CD14-positive monocyte (primary cell): ENCODE data around the gene CCDC107. TPM values are rescaled to one million over a fixed set of nuclear protein-coding genes. Genes with fewer than 3 reads are reported as not detected.
A peak's percentile ranks its signal among the peaks of the same experiment; 100 is the strongest.

Source experiments
- DNase-seq, 3 donors: peaks; one replicate each; pipeline ENCODE4 v3.0.0-alpha.2; 2011 to 2022
- H2AFZ ChIP-seq: 2 replicates; pipeline ENCODE4 v1.6.0; 2012; ENCODE audit warnings: mild to moderate bottlenecking, low read depth, low read length, inconsistent platforms; ENCODE audit not compliant: insufficient read depth, poor library complexity, severe bottlenecking
- H3K27ac ChIP-seq, 2 donors: 1 replicate in 1 of 2; 2 replicates in 1 of 2; pipeline ENCODE4 v1.5.1; 2012 to 2013; ENCODE audit warnings: low read length in 2 of 2, control low read depth in 1 of 2, inconsistent platforms in 1 of 2, low read depth in 1 of 2, mild to moderate bottlenecking in 1 of 2
- H3K27me3 ChIP-seq, 2 donors: one replicate each; pipeline versions ENCODE4 v1.6.0 to v1.6.1; 2011 to 2013; ENCODE audit warnings: low read length in 2 of 2; ENCODE audit not compliant: control insufficient read depth in 2 of 2, insufficient read depth in 2 of 2
- H3K36me3 ChIP-seq, 2 donors: replicated peaks in 1 of 2; 1 replicate in 1 of 2; 2 replicates in 1 of 2; pipeline versions ENCODE4 v1.5.1 to v1.6.1; 2012 to 2013; ENCODE audit warnings: low read length in 2 of 2, control low read depth in 1 of 2, inconsistent platforms in 1 of 2, mild to moderate bottlenecking in 1 of 2; ENCODE audit not compliant: insufficient read depth in 2 of 2, control insufficient read depth in 1 of 2
- H3K4me1 ChIP-seq, 2 donors: 1 replicate in 1 of 2; 2 replicates in 1 of 2; pipeline versions ENCODE4 v1.5.1 to v1.6.1; 2012 to 2013; ENCODE audit warnings: low read length in 2 of 2, control low read depth in 1 of 2, inconsistent platforms in 1 of 2, mild to moderate bottlenecking in 1 of 2, moderate library complexity in 1 of 2; ENCODE audit not compliant: insufficient read depth in 2 of 2, control insufficient read depth in 1 of 2
- H3K4me2 ChIP-seq: replicated peaks from 2 replicates; pipeline ENCODE3; 2012; ENCODE audit warnings: low read length, moderate library complexity, mild to moderate bottlenecking; ENCODE audit not compliant: poor library complexity, severe bottlenecking; ENCODE audit errors: extremely low read depth
- H3K4me3 ChIP-seq, 3 experiments: fragments of 200-600 bp in 1 of 3; sonication (generic) in 1 of 3; replicated peaks in 1 of 3; 1 replicate in 2 of 3; 2 replicates in 1 of 3; pipeline ENCODE4 v1.5.1; 2011 to 2013; ENCODE audit warnings: low read length in 3 of 3, mild to moderate bottlenecking in 3 of 3, control low read depth in 2 of 3, low read depth in 2 of 3, inconsistent platforms in 1 of 3, moderate library complexity in 1 of 3
- H3K79me2 ChIP-seq: 2 replicates; pipeline ENCODE4 v1.6.0; 2012; ENCODE audit warnings: mild to moderate bottlenecking, control low read depth, inconsistent platforms, low read length, moderate library complexity; ENCODE audit not compliant: insufficient read depth
- H3K9ac ChIP-seq: 2 replicates; pipeline ENCODE4 v1.6.0; 2017; ENCODE audit warnings: low read length, mild to moderate bottlenecking; ENCODE audit not compliant: insufficient read depth, poor library complexity, severe bottlenecking
- H3K9me3 ChIP-seq, 2 donors: replicated peaks in 1 of 2; 1 replicate in 1 of 2; 2 replicates in 1 of 2; pipeline versions ENCODE4 v1.5.1 to v1.6.1; 2012 to 2013; ENCODE audit warnings: low read length in 2 of 2, control low read depth in 1 of 2; ENCODE audit not compliant: control insufficient read depth in 1 of 2, insufficient read depth in 1 of 2
- H4K20me1 ChIP-seq: 2 replicates; pipeline ENCODE4 v1.6.0; 2012; ENCODE audit warnings: mild to moderate bottlenecking, low read length, control low read depth, moderate library complexity; ENCODE audit not compliant: insufficient read depth
- H3K27ac Mint-ChIP-seq, 7 donors: one replicate each; pipeline ENCODE4 v1.8.0; 2020; ENCODE audit warnings: mild to moderate bottlenecking in 7 of 7, mixed read lengths in 7 of 7, moderate library complexity in 6 of 7, inconsistent platforms in 2 of 7
- H3K27me3 Mint-ChIP-seq, 3 donors: one replicate each; pipeline ENCODE4 v1.8.0; 2021 to 2022; ENCODE audit warnings: low read depth in 3 of 3, mild to moderate bottlenecking in 3 of 3, mixed read lengths in 3 of 3, moderate library complexity in 3 of 3, inconsistent platforms in 1 of 3
- H3K36me3 Mint-ChIP-seq, 2 donors: one replicate each; pipeline ENCODE4 v1.8.0; 2020; ENCODE audit warnings: mixed read lengths in 2 of 2, inconsistent platforms in 1 of 2, mild to moderate bottlenecking in 1 of 2
- H3K4me1 Mint-ChIP-seq: one replicate; pipeline ENCODE4 v1.8.0; 2020; ENCODE audit warnings: mild to moderate bottlenecking, mixed read lengths
- H3K4me3 Mint-ChIP-seq, 2 donors: one replicate each; pipeline ENCODE4 v1.8.0; 2020; ENCODE audit warnings: mild to moderate bottlenecking in 2 of 2, mixed read lengths in 2 of 2, moderate library complexity in 1 of 2
- H3K9me3 Mint-ChIP-seq, 7 donors: one replicate each; pipeline ENCODE4 v1.8.0; 2020 to 2022; ENCODE audit warnings: mixed read lengths in 7 of 7, mild to moderate bottlenecking in 6 of 7, moderate library complexity in 6 of 7, inconsistent platforms in 2 of 7
- CTCF ChIP-seq: fragments of 200-600 bp; IDR thresholded peaks from one replicate; pipeline ENCODE4 v1.8.0; 2022; ENCODE audit warnings: antibody characterized with exemption, mild to moderate bottlenecking
- WGBS: methylation state at CpG from one replicate; pipeline ENCODE4 v1.1.5; 2013; ENCODE audit warnings: missing lambda C conversion rate; ENCODE audit not compliant: insufficient coverage; 5-methylcytosine and 5-hydroxymethylcytosine counted together
- intact Hi-C, 2 donors: fragments of 100-400 bp; cut with micrococcal nuclease; formaldehyde crosslinking; loops; one replicate each; pipeline versions ENCODE4 v1.15.0 to v1.15.1; 2023
- polyA plus RNA-seq, 3 donors: library from polyadenylated mRNA; depleted of rRNA in 1 of 3; unstranded in 2 of 3; stranded (reverse) in 1 of 3; fragments of 300-500 nt in 2 of 3; fragments of >200 nt in 1 of 3; fragmentation: Illumina TruSeq in 2 of 3; gene quantifications; 1 replicate in 2 of 3; 2 replicates in 1 of 3; pipeline ENCODE4 v1.2.3, GENCODE V29; 2012 to 2021

Gene CCDC107
- polyA plus RNA-seq, 3 donors, result 17.2 to 32.6 (median 23.2) TPM

GRCh38 chr9:35682051-35682450 is 24.0 kb downstream of the CCDC107 start:
- H3K4me3 ChIP-seq, result no peak overlapping the region
- no peak overlapping the region for H3K27ac ChIP-seq
- H3K27me3 ChIP-seq, result no peaks in the 10 kb centered on the region
- H3K9ac ChIP-seq, result no peak overlapping the region
- Mint-ChIP-seq H3K9me3 (no peaks in the 10 kb centered on the region), H3K27ac (no peak overlapping the region), H3K36me3 (no peaks in the 10 kb centered on the region), H3K4me1 (no peaks in the 10 kb centered on the region), H3K4me3 (peak overlapping the region in 1 of 2 donors; percentile 24), H3K27me3 (peaks cover 0 to 6% (median 5%) of the 10 kb centered on the region in 3 donors)
- H3K4me2 ChIP-seq, result no peak overlapping the region
- no peaks in the 10 kb centered on the region for H4K20me1 ChIP-seq
- no peak for DNase-seq
- no peak overlapping the region for H2AFZ ChIP-seq
- no peaks in the 10 kb centered on the region for H3K79me2 ChIP-seq
- intact Hi-C loops, result no loop called here
- H3K36me3 ChIP-seq, result no peaks in the 10 kb centered on the region
- no peaks in the 10 kb centered on the region for H3K4me1 ChIP-seq
- H3K9me3 ChIP-seq, result no peaks in the 10 kb centered on the region
- TF ChIP-seq CTCF, result no peak
- 86% methylated on average over 4 of the region's 6 CpGs for WGBS

GRCh38 chr9:35682520-35683315 is 24.6 kb downstream of the CCDC107 start:
- DNase-seq, result no peak
- H3K4me3 Mint-ChIP-seq, result no peak overlapping the region
- no peak overlapping the region for H2AFZ ChIP-seq
- H3K36me3 ChIP-seq, result no peaks in the 10 kb centered on the region
- intact Hi-C loops, result no loop called here
- no peak overlapping the region for H3K27ac ChIP-seq
- H3K9ac ChIP-seq, result no peak overlapping the region
- H3K27me3 ChIP-seq, result no peaks in the 10 kb centered on the region
- no peaks in the 10 kb centered on the region for H3K4me1 ChIP-seq
- H3K27me3 Mint-ChIP-seq, result peaks cover 1 to 4% (median 3%) of the 10 kb centered on the region in 3 donors
- H3K9me3 Mint-ChIP-seq, result no peaks in the 10 kb centered on the region
- no peak overlapping the region for H3K4me2 ChIP-seq
- peak overlapping the region in 1 of 7 donors; percentile 54 for H3K27ac Mint-ChIP-seq
- no peaks in the 10 kb centered on the region for H3K36me3 Mint-ChIP-seq
- no peaks in the 10 kb centered on the region for H3K79me2 ChIP-seq
- H3K4me1 Mint-ChIP-seq, result no peaks in the 10 kb centered on the region
- H3K4me3 ChIP-seq, result no peak overlapping the region
- no peaks in the 10 kb centered on the region for H4K20me1 ChIP-seq
- no peaks in the 10 kb centered on the region for H3K9me3 ChIP-seq
- 91% methylated on average over 10 of the region's 10 CpGs for WGBS
- no peak for TF ChIP-seq CTCF
